H54 (cell line): ENCODE measurements around the gene DSC3.

Experiments used
- DNase-seq: peaks from one replicate; pipeline ENCODE4 v3.0.0; 2011; ENCODE audit warnings: low spot score, mixed read lengths; ENCODE audit not compliant: insufficient read length
- FAIRE-seq: peaks from 3 replicates; lab custom pipeline; 2011; peaks lifted over from hg19 to GRCh38; lab: Jason Lieb, UNC
- POLR2A ChIP-seq: IDR thresholded peaks from 2 replicates; pipeline ENCODE4 v1.6.1; 2011; ENCODE audit warnings: low read depth, mild to moderate bottlenecking, low read length

Gene DSC3

DNA sequence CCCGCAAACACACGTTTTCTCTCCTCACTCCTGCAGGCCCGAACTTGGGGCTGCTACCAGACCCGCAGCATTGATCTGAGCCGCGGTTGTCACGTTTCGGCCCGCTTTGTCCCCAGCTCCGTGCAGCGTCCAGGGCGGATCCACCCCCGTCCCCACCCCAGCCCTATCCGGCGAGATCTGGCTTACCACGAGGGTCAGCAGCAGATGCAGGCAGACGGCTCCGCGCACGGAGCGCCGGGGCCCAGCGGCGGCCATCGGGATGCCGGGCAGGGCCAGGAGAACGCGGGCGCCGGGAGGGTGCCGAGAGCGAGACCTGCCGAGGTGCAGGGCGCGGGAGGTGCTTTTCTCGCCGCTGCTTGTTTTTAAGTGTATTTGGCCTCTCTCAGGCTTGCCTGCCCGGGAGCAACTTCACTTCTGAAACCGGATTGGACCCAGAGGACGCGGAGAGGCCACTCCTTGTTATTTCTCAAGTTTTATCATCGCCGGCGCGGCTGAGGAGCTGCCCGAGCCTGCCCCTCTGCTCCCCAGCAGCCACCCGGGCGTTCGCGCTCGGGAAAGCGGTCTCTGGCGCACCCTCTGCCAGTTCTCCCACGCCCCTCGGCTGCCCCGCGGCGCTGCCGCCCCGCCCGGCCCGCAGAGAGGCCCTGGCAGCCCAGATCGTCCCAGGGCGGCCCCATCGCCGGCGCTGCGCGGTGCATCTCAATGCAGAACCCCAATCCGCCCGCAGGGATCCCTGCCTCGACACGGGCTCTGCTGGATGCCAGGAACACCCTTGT lies at the start of gene DSC3:
DSC3 (minus strand) TSS at position 337 of the 776 bp plus-strand sequence; CDS start at position 255, 82 bp downstream.
- FAIRE-seq, result no peak
- no peak for DNase-seq
- TF ChIP-seq POLR2A, result no peak

DNA sequence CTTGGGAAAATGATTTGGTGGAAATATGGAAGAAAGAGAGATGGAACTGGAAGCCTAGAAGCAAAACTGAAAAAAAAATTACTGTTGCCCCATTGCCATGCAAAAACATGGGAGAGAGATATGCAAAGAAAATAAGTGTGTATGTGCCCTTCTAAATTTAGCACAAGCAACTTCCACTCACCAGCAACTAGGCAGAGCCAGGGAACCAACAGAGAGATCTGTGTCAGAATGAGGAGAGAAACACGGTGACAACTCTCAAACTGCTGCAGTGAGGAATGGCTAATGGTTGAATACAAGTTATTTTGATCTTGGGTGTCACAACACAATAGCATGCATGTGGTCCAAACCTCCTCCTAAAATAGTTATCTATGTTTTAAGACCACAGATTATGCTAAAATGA lies 48.8 kb upstream of the DSC3 start:
- DNase-seq, result no peak
- TF ChIP-seq POLR2A, result no peak
- no peak for FAIRE-seq

DNA sequence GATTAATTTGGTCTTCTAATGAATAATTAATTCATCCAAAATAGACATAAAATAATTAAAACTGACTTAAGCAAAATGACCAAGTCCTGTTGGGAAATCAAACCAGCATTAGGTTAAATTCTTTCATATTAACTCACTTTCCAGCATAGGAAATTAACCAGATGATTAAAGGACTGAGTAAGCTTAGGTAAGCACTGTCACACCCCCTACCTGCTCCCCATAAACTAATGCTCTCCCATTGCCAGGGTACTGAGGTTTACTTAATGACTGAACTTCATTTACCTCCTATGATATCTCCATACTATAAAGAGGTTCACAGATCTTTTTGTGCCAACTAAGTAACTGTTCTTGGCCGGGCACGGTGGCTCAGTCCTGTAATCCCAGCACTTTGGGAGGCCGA lies 46.0 kb upstream of the DSC3 start:
- DNase-seq, result no peak
- FAIRE-seq, result no peak

DNA sequence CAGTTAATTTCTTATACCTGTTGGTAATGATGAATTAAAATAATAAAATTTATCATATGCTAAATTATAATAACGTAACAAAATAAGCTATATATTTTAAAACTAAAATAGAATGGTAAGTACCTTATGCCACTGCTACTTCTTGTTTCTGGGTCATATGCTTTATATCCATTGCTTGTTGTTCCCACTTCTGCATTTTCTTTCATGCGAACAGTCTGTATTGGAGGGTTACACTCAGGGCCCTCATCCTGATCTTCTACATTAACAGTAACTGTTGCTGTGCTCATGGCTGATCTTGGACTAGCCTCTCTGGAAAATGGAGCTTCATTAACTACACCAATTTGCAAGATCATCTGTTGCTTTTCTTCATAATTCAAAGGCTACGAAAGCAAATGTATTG lies 37.4 kb upstream of the DSC3 start:
- TF ChIP-seq POLR2A, result no peak
- no peak for DNase-seq
- no peak for FAIRE-seq

More for the DNA sequence above, 46.0 kb upstream of the DSC3 start:
- TF ChIP-seq POLR2A, result no peak

DNA sequence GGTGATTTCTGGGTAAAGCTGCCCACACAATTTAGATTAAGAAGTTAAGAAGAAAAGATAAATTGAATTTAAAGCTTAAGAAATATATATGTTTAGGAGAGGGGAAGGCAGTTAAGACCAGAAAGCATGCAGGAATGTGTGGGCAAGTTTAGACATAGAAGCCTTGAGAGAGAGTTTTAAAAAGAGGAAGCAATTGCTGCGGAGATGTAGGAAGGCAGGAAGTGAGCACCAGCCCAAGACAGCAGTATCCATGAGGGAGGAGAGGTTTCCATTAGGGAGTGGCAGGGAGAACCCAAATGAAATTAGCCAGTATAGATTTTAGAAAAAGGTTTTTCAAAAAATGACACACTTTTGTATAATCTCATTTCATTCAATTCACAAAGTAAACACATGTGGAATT lies 35.3 kb upstream of the DSC3 start:
- no peak for FAIRE-seq

DNA sequence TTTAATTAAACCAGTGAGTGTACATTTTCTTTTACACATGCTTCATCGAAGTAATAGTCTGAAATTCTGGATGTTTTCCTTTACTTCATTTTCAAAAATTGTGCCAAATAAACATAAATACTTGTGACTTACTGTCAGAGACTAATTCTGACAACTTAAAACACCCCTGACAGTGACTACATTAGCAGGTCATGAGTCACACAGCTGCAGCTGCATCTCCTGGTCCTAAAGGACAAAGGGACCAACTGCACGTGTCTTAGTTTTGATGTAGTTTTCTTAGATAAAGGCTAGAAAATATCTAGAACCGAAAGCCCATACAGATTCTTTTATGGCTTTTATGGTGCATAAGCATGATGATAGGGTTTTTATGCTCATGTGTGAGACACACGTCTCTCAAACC lies 29.6 kb upstream of the DSC3 start:
- no peak for TF ChIP-seq POLR2A
- DNase-seq (no peak), FAIRE-seq (no peak)

More for the DNA sequence above, 35.3 kb upstream of the DSC3 start:
- no peak for TF ChIP-seq POLR2A
- DNase-seq, result no peak

DNA sequence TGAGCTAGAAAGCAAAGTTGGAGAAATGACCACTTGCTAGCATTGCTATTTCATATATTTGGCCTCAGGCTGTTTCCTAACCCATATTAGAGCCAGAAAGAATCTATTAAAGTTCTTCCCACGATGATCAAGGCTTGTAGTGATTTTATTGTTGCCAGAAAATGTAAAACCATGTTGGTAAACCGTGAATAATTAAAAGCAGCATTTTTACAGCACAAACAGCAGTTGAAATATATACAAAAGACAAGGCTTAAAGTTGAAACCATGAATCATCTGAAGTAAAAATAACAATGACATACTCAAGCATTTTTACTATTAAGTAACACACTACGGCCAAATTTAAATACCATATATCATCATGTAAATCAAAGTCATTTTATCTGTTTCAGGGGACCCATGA lies 27.7 kb upstream of the DSC3 start:
- TF ChIP-seq POLR2A, result no peak
- no peak for DNase-seq
- no peak for FAIRE-seq

DNA sequence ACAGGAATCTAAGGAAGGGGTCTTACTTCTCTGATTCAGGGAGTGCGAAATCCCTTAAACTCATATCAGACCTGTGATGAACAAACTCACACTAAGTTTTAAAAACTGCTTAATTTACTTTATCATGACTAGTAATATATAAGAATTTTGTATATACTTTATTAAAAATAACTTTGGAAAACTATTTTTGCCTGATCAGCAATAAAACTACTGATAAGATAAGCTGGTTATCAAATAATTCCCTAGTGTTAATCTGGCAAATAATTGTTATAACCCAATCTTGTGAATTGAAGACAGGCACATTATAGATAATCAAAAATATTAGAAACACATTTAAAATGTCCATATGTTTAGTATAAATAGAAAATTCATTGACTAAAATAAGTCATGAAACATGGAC lies 23.7 kb upstream of the DSC3 start:
- FAIRE-seq, result no peak
- no peak for DNase-seq
- no peak for TF ChIP-seq POLR2A

DNA sequence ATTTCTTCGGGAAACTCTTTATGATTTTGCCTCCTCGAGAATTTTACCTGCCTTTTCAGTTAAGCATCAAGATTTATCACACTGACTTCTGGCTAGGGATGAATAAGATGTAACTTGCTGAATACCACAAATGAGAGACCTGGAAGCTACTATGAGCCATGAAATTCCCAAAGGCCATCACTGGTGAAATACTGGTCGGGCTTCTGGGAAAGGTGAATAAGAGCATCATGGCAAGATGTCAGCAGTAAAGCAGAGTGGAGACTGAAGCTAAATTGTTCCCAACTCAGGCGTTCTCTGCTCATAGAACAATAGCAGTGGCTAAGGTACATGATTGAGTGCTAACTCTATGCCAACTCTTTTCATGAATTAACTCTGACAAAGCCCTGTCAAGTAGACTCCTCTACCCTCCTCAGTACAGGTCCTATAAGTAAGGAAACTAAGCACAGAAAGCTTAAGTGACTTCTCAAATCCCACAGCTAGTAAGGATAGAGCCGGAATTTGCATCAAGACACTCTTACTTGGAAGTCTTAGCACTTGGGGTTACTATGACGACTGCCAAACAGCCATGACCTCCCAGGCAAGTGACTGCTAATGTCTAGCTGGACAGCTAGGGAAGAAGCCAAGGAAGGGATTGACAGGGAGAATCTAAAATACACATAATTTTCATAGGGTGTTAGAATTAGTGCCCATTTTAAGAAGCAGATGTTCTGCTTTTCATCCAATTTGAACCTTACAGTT lies 22.7 kb upstream of the DSC3 start:
- TF ChIP-seq POLR2A, result no peak
- DNase-seq, result no peak
- FAIRE-seq, result no peak

DNA sequence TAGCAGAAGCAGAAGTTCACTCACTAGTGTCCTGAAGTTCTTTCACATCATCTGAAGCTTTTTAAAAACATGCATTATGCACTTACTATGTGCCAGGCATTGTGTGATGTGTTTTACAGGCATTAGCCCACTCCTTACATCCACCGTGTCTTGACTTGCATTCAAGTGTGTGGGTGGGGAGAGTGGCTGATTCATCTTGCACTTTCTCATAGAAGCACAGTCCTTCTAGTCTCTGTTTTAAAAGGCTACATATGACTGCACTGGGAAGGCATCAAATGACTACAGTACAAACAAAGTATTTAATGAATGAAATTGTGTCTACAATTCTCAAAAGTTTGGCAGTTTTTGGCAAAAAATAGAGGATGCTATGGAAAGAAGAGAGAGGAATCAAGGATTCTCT lies 21.6 kb upstream of the DSC3 start:
- DNase-seq, result no peak
- TF ChIP-seq POLR2A, result no peak

DNA sequence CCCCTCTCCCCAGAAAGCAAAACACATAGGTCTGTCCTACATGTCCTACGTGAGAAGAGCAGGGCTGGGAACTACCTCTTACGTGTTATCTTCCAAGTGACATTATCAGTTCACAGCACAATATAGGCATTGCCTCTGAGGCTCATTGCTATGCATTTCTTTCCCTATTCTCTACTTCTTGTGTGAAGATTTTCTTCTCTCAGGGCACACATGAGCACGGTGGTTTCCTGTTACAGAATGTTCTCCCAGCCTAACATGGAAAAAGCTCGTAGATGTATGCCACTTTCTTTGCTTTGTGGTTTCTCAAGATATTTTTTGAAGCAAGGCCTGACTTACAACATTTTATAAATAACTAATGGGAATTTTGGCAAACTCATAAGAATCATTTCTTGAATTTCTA lies 19.4 kb upstream of the DSC3 start:
- TF ChIP-seq POLR2A, result no peak
- FAIRE-seq (no peak), DNase-seq (no peak)

More for the DNA sequence above, 21.6 kb upstream of the DSC3 start:
- no peak for FAIRE-seq

DNA sequence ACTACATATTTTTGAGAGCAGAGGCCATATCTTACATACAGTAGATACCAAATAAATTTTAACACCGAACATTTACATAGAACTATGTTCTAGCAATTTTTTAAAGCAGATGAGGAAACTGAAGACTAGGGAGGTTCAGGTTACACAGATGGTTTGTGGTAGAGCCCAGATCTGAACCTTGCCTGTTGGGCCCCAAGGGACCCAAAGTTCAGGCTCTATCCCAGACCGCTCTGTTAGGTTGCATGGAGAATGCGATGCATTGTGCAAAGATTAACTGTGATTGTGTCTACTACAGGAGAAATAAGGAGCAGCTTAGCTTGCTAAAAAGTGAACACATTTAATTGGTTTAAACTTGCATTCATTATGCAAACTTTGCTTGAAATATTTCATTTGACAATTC lies 16.4 kb upstream of the DSC3 start:
- FAIRE-seq (no peak), DNase-seq (no peak)
- no peak for TF ChIP-seq POLR2A

DNA sequence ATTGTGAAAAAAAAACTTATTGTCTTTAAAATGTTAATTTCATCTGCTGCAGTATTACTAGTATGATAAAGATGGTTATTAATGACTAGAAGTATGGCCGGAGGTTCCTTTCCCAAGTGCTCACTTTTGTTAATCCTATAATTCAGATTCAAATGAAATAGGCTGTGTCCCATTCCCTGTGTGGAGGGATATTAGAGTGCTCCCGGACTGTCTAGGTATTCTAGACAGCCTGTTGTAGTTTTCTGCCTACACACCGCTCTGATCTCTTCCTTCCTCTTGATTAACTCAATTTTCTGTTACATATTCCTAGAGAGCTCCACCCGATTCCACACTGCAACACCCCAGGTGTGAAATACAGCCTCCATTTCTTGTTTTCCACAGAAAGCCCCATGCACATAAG lies 15.4 kb upstream of the DSC3 start:
- TF ChIP-seq POLR2A, result no peak
- no peak for DNase-seq
- FAIRE-seq, result no peak

DNA sequence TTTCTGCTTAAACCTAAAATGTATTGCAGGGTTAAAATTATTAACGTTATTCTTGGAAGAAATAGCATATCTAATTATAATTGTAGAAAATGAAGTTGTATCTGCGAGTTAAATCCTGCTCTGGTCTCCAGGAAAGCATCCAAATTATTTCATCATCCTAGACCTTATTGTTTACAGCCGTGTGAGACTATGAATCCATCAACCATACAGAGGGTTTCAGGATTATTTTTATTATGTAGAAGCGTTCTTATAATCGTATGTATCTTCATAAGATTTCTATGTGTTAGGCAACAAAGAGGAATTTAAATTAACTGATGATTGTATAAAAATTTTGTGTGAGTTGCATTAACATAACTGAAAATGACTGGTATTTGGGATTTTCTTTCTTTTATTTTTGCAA lies 14.5 kb upstream of the DSC3 start:
- no peak for FAIRE-seq
- TF ChIP-seq POLR2A, result no peak

More for the DNA sequence above, 14.5 kb upstream of the DSC3 start:
- DNase-seq, result no peak
